ENCODE data around the gene LCN1. TPM values are rescaled to one million over a fixed set of nuclear protein-coding genes. Genes with fewer than 3 reads are reported as not detected.
A peak's percentile ranks its signal among the peaks of the same experiment; 100 is the strongest.

The LCN1 gene
- total and polyA plus RNA-seq, 2 donors (not counting 3 experiments of a cell fraction or from before 2014, with no cell fraction given), result not detected

DNA sequence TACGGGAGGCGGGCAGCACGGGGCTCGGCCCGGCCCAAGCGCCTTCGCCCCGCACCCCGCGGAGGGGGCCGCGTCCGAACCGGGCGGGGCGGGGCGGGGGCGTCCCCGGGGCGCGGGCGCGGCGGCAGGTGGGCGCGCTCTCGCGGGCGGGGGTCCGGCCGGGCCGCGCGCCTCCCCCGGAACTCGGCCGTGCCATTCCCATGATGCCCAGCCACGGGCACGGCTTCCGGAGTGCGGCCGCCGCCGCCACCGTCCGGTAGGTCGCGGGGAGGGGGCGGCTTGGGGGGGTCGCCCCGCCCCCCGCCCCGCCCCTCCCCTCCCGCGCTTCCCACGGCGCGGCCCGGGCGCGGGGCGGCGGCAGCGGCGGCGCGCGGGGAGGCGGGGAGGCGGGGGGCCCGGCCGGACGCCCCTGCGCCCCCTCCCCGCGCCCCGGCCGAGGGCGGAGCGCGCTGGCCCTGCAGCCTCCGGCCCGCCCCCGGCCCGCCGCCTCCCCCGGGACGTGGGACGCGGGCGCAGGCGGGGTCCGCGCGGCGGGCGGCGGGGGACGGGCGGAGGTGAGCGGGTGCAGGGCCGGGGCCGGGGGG, 41.7 kb upstream of the LCN1 start, which contains the start of gene PPP1R26:
TSS of gene PPP1R26 (plus strand) at position 314 of the 584 bp plus-strand sequence. CDS start 4,729 bp downstream, outside the sequence.
- Histone ChIP-seq H3K9me3 (replicated peaks; ENCODE audit: control insufficient read depth, insufficient read depth, low read length) (no peaks in the 10 kb centered on the region), H3K9me1 (replicated peaks; ENCODE audit: control insufficient read depth, extremely low read depth, insufficient read depth, low read length) (no peaks in the 10 kb centered on the region), H4K20me1 (replicated peaks; ENCODE audit: control insufficient read depth, extremely low read depth, insufficient read depth, low read length) (no peaks in the 10 kb centered on the region), H3K79me2 (ENCODE audit: control insufficient read depth, insufficient read depth, low read length) (no peaks in the 10 kb centered on the region), H2AFZ (ENCODE audit: low read depth, low read length) (peak within 1 kb of the TSS; percentile 40), H3K27me3 (ENCODE audit: control insufficient read depth in 2 of 2, insufficient read depth in 2 of 2, low read length in 2 of 2) (no peaks in the 10 kb centered on the region), H3K4me3 (replicated peaks in 1 of 3; ENCODE audit: insufficient read depth in 1 of 3, low read depth in 1 of 3, low read length in 3 of 3) (peak within 1 kb of the TSS; percentile 16 to 78 (median 28)), H3K4me1 (ENCODE audit: control insufficient read depth, extremely low read depth, insufficient read depth, low read length) (peaks cover 7% of the 10 kb centered on the region), H3K4me2 (ENCODE audit: insufficient read depth, low read length) (peak within 1 kb of the TSS; percentile 41), H3K36me3 (ENCODE audit: control insufficient read depth in 2 of 2, extremely low read depth in 1 of 2, insufficient read depth in 2 of 2, low read length in 2 of 2) (peaks cover 0 to 5% of the 10 kb centered on the region in 2 experiments), H3K27ac (ENCODE audit: insufficient read depth, low read depth, low read length) (no peak within 1 kb of the TSS), H3K9ac (replicated peaks; ENCODE audit: extremely low read depth, insufficient read depth, low read length) (peak within 1 kb of the TSS; percentile 12)
- BruUV-seq (replicated peaks), result no TSS peak
- no peak for FAIRE-seq
- CTCF ChIA-PET, result interaction anchor here (1.2 to 1.9 kb wide), 4 partner anchors 11 to 26 kb away, joined by 4 to 11 read pairs (median 7); partner anchors contain the start of gene MRPS2
- intact Hi-C loops (cut with micrococcal nuclease), result loop anchor here (1.0 kb wide), 1 partner anchor 20 kb away; a partner anchor contains a TSS
- dilution Hi-C loops (cut with MboI; ENCODE audit: extremely low pct_ligation_motif_present, low sequenced_read_pairs), result no loop called here
- POLR2A ChIA-PET, result no interaction called here
- DNase-seq (ENCODE audit: low read depth, low spot score), result no peak
- TF ChIP-seq POLR2A (IDR thresholded peaks at IDR 0.05; ENCODE audit: low read depth, low read length) (no peak), JUN (IDR thresholded peaks at IDR 0.05; ENCODE audit: borderline replicate concordance, insufficient read depth, insufficient read length, low read depth) (no peak), FOS (IDR thresholded peaks at IDR 0.05; ENCODE audit: borderline replicate concordance, insufficient read depth, low read length) (no peak), CTCF (IDR thresholded peaks at IDR 0.05; ENCODE audit: extremely low read depth in 1 of 2, insufficient read depth in 1 of 2, low read depth in 1 of 2, low read length in 2 of 2) (no peak), MYC (IDR thresholded peaks at IDR 0.05; ENCODE audit: low read depth, low read length) (no peak), POLR2AphosphoS5 (IDR thresholded peaks at IDR 0.05; ENCODE audit: insufficient read depth, low read depth, low read length) (no peak), GATA2 (IDR thresholded peaks at IDR 0.05; ENCODE audit: insufficient read depth, insufficient read length, low read depth, low read length) (no peak), EZH2 (IDR thresholded peaks at IDR 0.05; ENCODE audit: borderline replicate concordance, low read depth, low read length, severe bottlenecking) (no peak)
- TF ChIP-seq, protein P1, sequence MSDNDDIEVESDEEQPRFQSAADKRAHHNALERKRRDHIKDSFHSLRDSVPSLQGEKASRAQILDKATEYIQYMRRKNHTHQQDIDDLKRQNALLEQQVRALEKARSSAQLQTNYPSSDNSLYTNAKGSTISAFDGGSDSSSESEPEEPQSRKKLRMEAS (IDR thresholded peaks at IDR 0.05; ENCODE audit: insufficient read depth, insufficient read length), result no peak
